Fibroblast of the conjunctiva (primary cell): ENCODE results near the gene LANCL2.
A peak's percentile ranks its signal among the peaks of the same experiment; 100 is the strongest.
"Not testable (repeated sequence)": the region's sequence is repeated elsewhere in the genome, so short reads cannot be mapped to it uniquely, and the experiment has no call there.

Experiments used
- DNase-seq: peaks from one replicate; pipeline ENCODE4 v3.0.0-alpha.2; 2010; ENCODE audit warnings: low read depth

The LANCL2 gene

GRCh38 chr7:55362927-55363326, 2.2 kb upstream of the LANCL2 start:
- DNase-seq, result no peak

GRCh38 chr7:55363386-55364170, 1.6 kb upstream of the LANCL2 start:
- no peak for DNase-seq

- peak; percentile 93 for DNase-seq
Measured at GRCh38 chr7:55365675-55366460, 731 bp downstream of the LANCL2 start.

- no peak for DNase-seq
Measured at GRCh38 chr7:55366461-55367070, 1.4 kb downstream of the LANCL2 start.

GRCh38 chr7:55367283-55367840, 2.2 kb downstream of the LANCL2 start:
- DNase-seq, result no peak

GRCh38 chr7:55369427-55370400, 4.6 kb downstream of the LANCL2 start:
- DNase-seq, result peak; percentile 78

- no peak for DNase-seq
Measured at GRCh38 chr7:55374213-55374612, 9.1 kb downstream of the LANCL2 start.

- no peak for DNase-seq
Measured at GRCh38 chr7:55375237-55375636, 10.1 kb downstream of the LANCL2 start.

GRCh38 chr7:55377162-55377817, 12.2 kb downstream of the LANCL2 start:
- DNase-seq, result no peak

GRCh38 chr7:55379285-55379684, 14.1 kb downstream of the LANCL2 start:
- DNase-seq, result no peak

GRCh38 chr7:55381189-55381588, 16.1 kb downstream of the LANCL2 start:
- DNase-seq, result no peak

- DNase-seq, result no peak
Measured at GRCh38 chr7:55381696-55382095, 16.6 kb downstream of the LANCL2 start.

- DNase-seq, result no peak
Measured at GRCh38 chr7:55382251-55382650, 17.1 kb downstream of the LANCL2 start.

GRCh38 chr7:55386541-55386940, 21.4 kb downstream of the LANCL2 start:
- DNase-seq, result no peak

- no peak for DNase-seq
Measured at GRCh38 chr7:55387062-55387965, 22.2 kb downstream of the LANCL2 start.

- DNase-seq, result no peak
Measured at GRCh38 chr7:55396233-55396785, 31.2 kb downstream of the LANCL2 start.

- no peak for DNase-seq
Measured at GRCh38 chr7:55397617-55398016, 32.5 kb downstream of the LANCL2 start.

- DNase-seq, result peak; percentile 5
Measured at GRCh38 chr7:55400191-55400590, 35.1 kb downstream of the LANCL2 start.

GRCh38 chr7:55402506-55402905, 37.4 kb downstream of the LANCL2 start:
- DNase-seq, result not testable (repeated sequence)
